Endothelial cell of umbilical vein (primary cell): ENCODE results near the gene SBSN. TPM values are rescaled to one million over a fixed set of nuclear protein-coding genes. Genes with fewer than 3 reads are reported as not detected.

Experiments used
- BruUV-seq: library from RNA; stranded (reverse); fragments of 400-500 nt; replicated peaks from 2 replicates; lab custom pipeline; 2021; lab: Mats Ljungman, UMichigan
- CTCF ChIA-PET: fragments of 300-600, 350-600 bp; sonication (Branson Sonifier 250); formaldehyde crosslinking; loops from one replicate; lab custom pipeline; 2021; ENCODE audit warnings: antibody characterized with exemption, inconsistent platforms; lab: Charles Lee
- POLR2A ChIA-PET: fragments of 300-600, 350-600 bp; sonication (Branson Sonifier 250); formaldehyde crosslinking; loops from one replicate; lab custom pipeline; 2021; ENCODE audit warnings: antibody characterized with exemption, inconsistent platforms; lab: Charles Lee
- DNase-seq: peaks from one replicate; pipeline ENCODE4 v3.0.0-alpha.2; 2011; ENCODE audit warnings: low read depth, low spot score
- FAIRE-seq: peaks from 2 replicates; lab custom pipeline; 2011; peaks lifted over from hg19 to GRCh38; lab: Jason Lieb, UNC
- H2AFZ ChIP-seq: 2 replicates; pipeline ENCODE4 v1.6.0; 2012; ENCODE audit warnings: low read depth, low read length, control low read depth, inconsistent platforms
- H3K27ac ChIP-seq: 2 replicates; pipeline ENCODE4 v1.5.1; 2011; ENCODE audit warnings: low read depth, mild to moderate bottlenecking, control low read depth, low read length, moderate library complexity; ENCODE audit not compliant: insufficient read depth
- H3K27me3 ChIP-seq, 2 experiments: 2 replicates each; pipeline versions ENCODE4 v1.6.0 to v1.6.1; 2011; ENCODE audit warnings: low read length in 2 of 2, mixed read lengths in 1 of 2; ENCODE audit not compliant: control insufficient read depth in 2 of 2, insufficient read depth in 2 of 2
- H3K36me3 ChIP-seq, 2 experiments: 2 replicates in 1 of 2; 3 replicates in 1 of 2; pipeline ENCODE4 v1.5.1; 2011; ENCODE audit warnings: low read length in 2 of 2, mild to moderate bottlenecking in 1 of 2, moderate library complexity in 1 of 2; ENCODE audit not compliant: control insufficient read depth in 2 of 2, insufficient read depth in 2 of 2; ENCODE audit errors: extremely low read depth in 1 of 2
- H3K4me1 ChIP-seq: 3 replicates; pipeline ENCODE4 v1.5.1; 2011; ENCODE audit warnings: mild to moderate bottlenecking, low read length; ENCODE audit not compliant: control insufficient read depth, insufficient read depth; ENCODE audit errors: extremely low read depth
- H3K4me2 ChIP-seq: 2 replicates; pipeline ENCODE4 v1.6.1; 2011; ENCODE audit warnings: low read length, control low read depth, mixed read lengths; ENCODE audit not compliant: insufficient read depth
- H3K4me3 ChIP-seq, 3 experiments: fragments of 200-600 bp in 1 of 3; sonication (generic), shearing (Covaris generic) in 1 of 3; replicated peaks in 1 of 3; 2 replicates each; pipeline ENCODE4 v1.5.1; 2011 to 2016; ENCODE audit warnings: control low read depth in 3 of 3, low read length in 3 of 3, mild to moderate bottlenecking in 2 of 3, inconsistent platforms in 1 of 3, low read depth in 1 of 3, moderate library complexity in 1 of 3; ENCODE audit not compliant: insufficient read depth in 1 of 3
- H3K79me2 ChIP-seq: 2 replicates; pipeline ENCODE4 v1.6.0; 2012; ENCODE audit warnings: low read length, inconsistent platforms; ENCODE audit not compliant: control insufficient read depth, insufficient read depth
- H3K9ac ChIP-seq: replicated peaks from 2 replicates; pipeline ENCODE3; 2011; ENCODE audit warnings: low read length, control low read depth; ENCODE audit not compliant: insufficient read depth; ENCODE audit errors: extremely low read depth
- H3K9me1 ChIP-seq: replicated peaks from 3 replicates; pipeline ENCODE4 v1.6.0; 2011; ENCODE audit warnings: mild to moderate bottlenecking, low read length; ENCODE audit not compliant: control insufficient read depth, insufficient read depth; ENCODE audit errors: extremely low read depth
- H3K9me3 ChIP-seq: replicated peaks from 2 replicates; pipeline ENCODE4 v1.5.1; 2012; ENCODE audit warnings: low read length, inconsistent platforms; ENCODE audit not compliant: control insufficient read depth, insufficient read depth
- H4K20me1 ChIP-seq: replicated peaks from 2 replicates; pipeline ENCODE3; 2011; ENCODE audit warnings: mild to moderate bottlenecking, low read length; ENCODE audit not compliant: control insufficient read depth, insufficient read depth; ENCODE audit errors: extremely low read depth
- EZH2 ChIP-seq: IDR thresholded peaks from 2 replicates; pipeline ENCODE4 v1.6.1; 2012; ENCODE audit warnings: borderline replicate concordance, low read depth, mild to moderate bottlenecking, moderate library complexity, low read length, inconsistent platforms; ENCODE audit not compliant: severe bottlenecking
- FOS ChIP-seq: IDR thresholded peaks from 2 replicates; pipeline ENCODE4 v1.6.1; 2011; ENCODE audit warnings: mild to moderate bottlenecking, low read length, moderate library complexity, borderline replicate concordance; ENCODE audit not compliant: insufficient read depth
- GATA2 ChIP-seq: IDR thresholded peaks from 2 replicates; pipeline ENCODE4 v1.7.0; 2011; ENCODE audit warnings: low read depth, mild to moderate bottlenecking, moderate library complexity, mixed read lengths, low read length; ENCODE audit not compliant: insufficient read length, insufficient read depth
- JUN ChIP-seq: IDR thresholded peaks from 2 replicates; pipeline ENCODE4 v1.6.1; 2011; ENCODE audit warnings: borderline replicate concordance, low read depth; ENCODE audit not compliant: insufficient read length, insufficient read depth
- MAX ChIP-seq: IDR thresholded peaks from 2 replicates; pipeline ENCODE4 v1.6.1; 2011; ENCODE audit not compliant: insufficient read depth, insufficient read length
- MYC ChIP-seq: IDR thresholded peaks from one replicate; pipeline ENCODE4 v1.6.1; 2011; ENCODE audit warnings: mild to moderate bottlenecking, low read depth, low read length
- POLR2A ChIP-seq: IDR thresholded peaks from 2 replicates; pipeline ENCODE4 v1.6.1; 2012; ENCODE audit warnings: low read depth, mild to moderate bottlenecking, control low read depth, low read length
- POLR2AphosphoS5 ChIP-seq: IDR thresholded peaks from 2 replicates; pipeline ENCODE4 v1.6.1; 2012; ENCODE audit warnings: low read depth, mild to moderate bottlenecking, control low read depth, low read length, moderate library complexity; ENCODE audit not compliant: insufficient read depth
- dilution Hi-C: fragments of 300-500 bp; cut with MboI; formaldehyde crosslinking; loops from one replicate; pipeline ENCODE4 v1.15.0; 2019; ENCODE audit warnings: low sequenced_read_pairs; ENCODE audit not compliant: extremely low pct_ligation_motif_present
- intact Hi-C: fragments of 100-400 bp; cut with micrococcal nuclease; formaldehyde crosslinking; loops from one replicate; pipeline ENCODE4 v1.10.0; 2022
- polyA plus RNA-seq, 4 experiments: library from polyadenylated mRNA; depleted of rRNA in 3 of 4; stranded (reverse) in 3 of 4; unstranded in 1 of 4; fragments of >200 nt; gene quantifications; 2 replicates each; pipeline versions ENCODE4 v1.2.1 to v1.2.3, GENCODE V29; 2011 to 2012; ENCODE audit warnings: missing spikeins in 1 of 4
- total RNA-seq: library from RNA; stranded (reverse); gene quantifications from 2 replicates; pipeline ENCODE4 v1.2.3, GENCODE V29; 2021
- TF ChIP-seq, protein P1 (sequence below), 2 donors: IDR thresholded peaks; 1 replicate in 1 of 2; 2 replicates in 1 of 2; pipeline ENCODE4 v1.5.1; 2011; ENCODE audit warnings: low read length in 2 of 2, mild to moderate bottlenecking in 2 of 2, moderate library complexity in 2 of 2, control low read depth in 1 of 2, inconsistent platforms in 1 of 2, low read depth in 1 of 2; ENCODE audit not compliant: insufficient read depth in 1 of 2; ENCODE audit errors: extremely low read depth in 1 of 2

The SBSN gene
- total and polyA plus RNA-seq, 2 donors (not counting 3 experiments of a cell fraction or from before 2014, with no cell fraction given), result not detected

- Histone ChIP-seq H3K9me1 (no peaks in the 10 kb centered on the region), H3K9me3 (no peaks in the 10 kb centered on the region), H3K9ac (no peak overlapping the region), H3K4me3 (no peak overlapping the region), H3K4me2 (no peak overlapping the region), H3K79me2 (no peaks in the 10 kb centered on the region), H3K36me3 (no peaks in the 10 kb centered on the region), H3K27me3 (peaks cover 23 to 29% of the 10 kb centered on the region in 2 experiments), H3K27ac (no peak overlapping the region), H2AFZ (no peak overlapping the region), H3K4me1 (no peaks in the 10 kb centered on the region), H4K20me1 (no peaks in the 10 kb centered on the region)
- dilution Hi-C loops, result no loop called here
- intact Hi-C loops, result no loop called here
- CTCF ChIA-PET, result interaction anchor here (1.4 to 4.7 kb wide), 2 partner anchors 11 to 153 kb away, joined by 5 to 29 read pairs; no protein-coding TSS in a partner anchor
- POLR2A ChIA-PET, result no interaction called here
- DNase-seq (no peak), FAIRE-seq (no peak)
- no peak for TF ChIP-seq MYC
- no peak for TF ChIP-seq POLR2A
- no peak for TF ChIP-seq MAX
- no peak for TF ChIP-seq JUN
- TF ChIP-seq POLR2AphosphoS5, result no peak
- TF ChIP-seq FOS, result no peak
- TF ChIP-seq GATA2, result no peak
- no peak for TF ChIP-seq EZH2
- TF ChIP-seq, protein P1, sequence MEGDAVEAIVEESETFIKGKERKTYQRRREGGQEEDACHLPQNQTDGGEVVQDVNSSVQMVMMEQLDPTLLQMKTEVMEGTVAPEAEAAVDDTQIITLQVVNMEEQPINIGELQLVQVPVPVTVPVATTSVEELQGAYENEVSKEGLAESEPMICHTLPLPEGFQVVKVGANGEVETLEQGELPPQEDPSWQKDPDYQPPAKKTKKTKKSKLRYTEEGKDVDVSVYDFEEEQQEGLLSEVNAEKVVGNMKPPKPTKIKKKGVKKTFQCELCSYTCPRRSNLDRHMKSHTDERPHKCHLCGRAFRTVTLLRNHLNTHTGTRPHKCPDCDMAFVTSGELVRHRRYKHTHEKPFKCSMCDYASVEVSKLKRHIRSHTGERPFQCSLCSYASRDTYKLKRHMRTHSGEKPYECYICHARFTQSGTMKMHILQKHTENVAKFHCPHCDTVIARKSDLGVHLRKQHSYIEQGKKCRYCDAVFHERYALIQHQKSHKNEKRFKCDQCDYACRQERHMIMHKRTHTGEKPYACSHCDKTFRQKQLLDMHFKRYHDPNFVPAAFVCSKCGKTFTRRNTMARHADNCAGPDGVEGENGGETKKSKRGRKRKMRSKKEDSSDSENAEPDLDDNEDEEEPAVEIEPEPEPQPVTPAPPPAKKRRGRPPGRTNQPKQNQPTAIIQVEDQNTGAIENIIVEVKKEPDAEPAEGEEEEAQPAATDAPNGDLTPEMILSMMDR (IDR thresholded peaks at IDR 0.05; ENCODE audit: extremely low read depth in 1 of 2, insufficient read depth in 1 of 2, low read depth in 1 of 2, low read length in 2 of 2), result no peak
- no TSS peak for BruUV-seq
Measured at GRCh38 chr19:35506011-35506410, 22.1 kb downstream of the SBSN start.
